Activated CD4-positive, alpha-beta T cell treated with anti-CD3 and anti-CD28 coated beads for 24 hours (primary cell): Measurements from ENCODE around the gene IL15RA.
"Not testable (repeated sequence)": the region's sequence is repeated elsewhere in the genome, so short reads cannot be mapped to it uniquely, and the experiment has no call there.

ENCODE experiments used
- DNase-seq, 2 donors: peaks; one replicate each; pipeline ENCODE4 v3.0.0-alpha.2; 2020; ENCODE audit warnings: low read depth in 2 of 2

IL15RA gene

DNA sequence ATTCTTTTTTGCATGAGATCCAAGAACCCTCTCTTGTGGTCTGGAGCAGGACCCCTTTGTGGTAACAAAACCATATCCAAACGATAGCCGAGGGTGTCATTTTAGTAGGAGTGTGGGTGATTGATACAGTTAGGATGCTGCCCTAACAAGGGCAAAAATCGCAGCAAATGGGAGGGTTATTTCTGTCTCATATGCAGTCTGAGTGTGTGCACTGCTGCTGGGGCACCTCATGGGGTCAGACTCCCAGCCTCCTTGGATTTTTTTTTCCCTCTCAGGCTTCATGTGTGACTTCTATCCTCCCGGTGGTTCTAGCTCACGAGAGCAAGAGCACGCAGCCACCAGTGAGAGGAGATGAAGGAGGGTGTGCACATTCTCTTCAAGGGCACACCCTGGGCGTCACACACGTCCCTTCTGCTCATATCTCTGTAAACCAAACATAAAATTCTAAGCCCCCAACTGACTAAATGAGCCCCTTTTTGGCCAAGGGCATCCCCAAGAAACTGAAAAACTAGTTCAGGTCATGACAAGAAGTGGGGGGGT is 28.6 kb upstream of the IL15RA start:
- no peak for DNase-seq

DNA sequence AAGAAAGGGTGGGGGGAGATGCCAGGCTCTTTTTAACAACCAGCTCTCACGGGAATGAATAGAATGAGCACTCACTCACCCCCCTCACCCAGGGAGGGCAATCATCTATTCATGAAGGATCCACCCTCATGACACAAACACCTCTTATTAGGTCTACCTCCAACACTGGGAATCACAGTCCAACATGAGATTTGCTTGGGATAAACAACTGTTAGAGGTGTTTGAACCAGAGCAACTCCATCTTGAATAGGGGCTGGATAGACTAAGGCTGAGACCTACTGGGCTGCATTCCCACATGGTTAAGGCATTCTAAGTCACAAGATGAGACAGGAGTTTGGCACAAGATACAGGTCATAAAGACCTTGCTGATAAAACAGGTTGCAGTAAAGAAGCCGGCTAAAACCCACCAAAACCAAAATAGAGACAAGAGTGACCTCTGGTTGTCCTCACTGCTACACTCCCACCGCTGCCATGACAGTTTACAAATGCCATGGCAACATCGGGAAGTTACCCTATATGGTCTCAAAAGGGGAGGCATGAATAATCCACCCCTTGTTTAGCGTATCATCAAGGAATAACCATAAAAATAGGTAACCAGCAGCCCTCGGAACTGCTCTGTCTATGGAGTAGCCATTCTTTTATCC is 27.9 kb upstream of the IL15RA start:
- not testable (repeated sequence) for DNase-seq

DNA sequence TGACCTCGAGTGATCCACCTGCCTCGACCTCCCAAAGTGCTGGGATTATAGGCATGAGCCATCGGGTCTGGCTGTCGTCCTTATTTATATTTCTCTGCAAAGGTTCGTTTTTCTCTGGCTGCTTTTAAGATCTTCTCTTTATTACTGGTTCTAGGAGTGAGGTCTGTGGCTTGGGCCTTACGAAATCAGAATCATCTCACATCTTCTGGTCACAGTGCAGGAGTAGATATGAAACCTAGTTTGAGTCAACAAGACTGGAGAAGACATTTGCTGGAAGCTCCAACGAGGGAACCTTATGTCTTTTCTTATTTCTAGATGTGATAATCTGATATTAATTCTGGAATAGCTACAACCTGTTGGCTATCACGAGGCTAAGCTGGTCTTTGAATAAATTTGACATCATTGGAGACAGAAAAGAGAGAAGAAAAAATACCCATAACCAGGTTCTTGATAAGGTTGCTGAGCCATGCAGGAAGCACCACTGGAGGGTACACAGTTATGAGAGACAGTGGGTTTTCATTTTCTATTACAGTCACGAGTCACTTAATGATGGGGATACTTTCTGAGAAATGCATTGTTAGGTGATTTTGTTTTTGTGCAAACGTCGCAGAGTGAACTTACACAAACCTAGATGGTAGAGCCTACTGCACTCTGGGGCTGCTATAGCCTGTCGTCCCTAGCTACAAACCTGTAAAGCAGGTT is 25.6 kb upstream of the IL15RA start:
- no peak for DNase-seq

- DNase-seq, result no peak
These were observed 22.3 kb upstream of the IL15RA start for GRCh38 chr10:5999440-6000165.

DNA sequence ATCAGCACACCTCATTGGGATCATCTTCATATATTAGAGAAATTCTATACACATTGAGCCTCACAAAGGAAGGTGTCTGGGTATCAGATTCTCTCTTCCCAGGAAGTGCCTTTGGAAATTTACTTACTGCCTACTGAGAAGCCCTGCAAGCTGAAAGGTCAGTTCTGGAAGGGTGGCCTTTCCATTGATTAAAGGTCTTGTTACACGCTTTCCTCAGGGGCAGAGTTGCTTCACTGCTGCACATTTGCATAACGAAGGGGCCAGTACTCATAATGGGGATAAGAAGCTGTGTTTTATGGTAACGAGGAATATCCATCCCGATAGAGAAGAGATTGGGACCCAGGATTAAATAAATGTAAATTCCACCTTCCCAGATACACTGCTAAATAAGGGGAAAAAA is 19.4 kb upstream of the IL15RA start:
- DNase-seq, result no peak

- DNase-seq, result no peak
These were observed 15.1 kb upstream of the IL15RA start for GRCh38 chr10:5992398-5992797.

DNA sequence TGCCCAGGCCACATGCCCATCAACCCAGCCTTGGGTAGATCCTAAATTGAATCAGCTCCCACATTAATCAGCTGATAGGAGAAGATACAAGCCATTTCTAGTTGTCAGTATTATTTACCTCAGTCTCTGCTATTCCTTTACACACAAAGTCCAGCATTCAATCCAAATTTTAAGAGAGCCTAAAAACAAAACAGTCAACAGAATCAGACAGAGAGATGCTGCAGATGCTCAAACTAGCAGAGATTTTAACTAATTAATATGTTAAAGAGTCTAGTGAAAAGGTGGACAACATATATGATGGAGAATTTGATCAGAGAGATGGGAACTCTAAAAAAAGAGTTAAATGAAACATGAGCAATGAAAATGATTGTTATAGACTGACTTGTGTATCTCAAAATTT is 14.4 kb upstream of the IL15RA start:
- no peak for DNase-seq

GRCh38 chr10:5989756-5990155 is 12.4 kb upstream of the IL15RA start:
- no peak for DNase-seq

- DNase-seq, result no peak
These were observed 11.1 kb upstream of the IL15RA start for GRCh38 chr10:5988336-5988920.

GRCh38 chr10:5987747-5988146 is 10.4 kb upstream of the IL15RA start:
- no peak for DNase-seq

GRCh38 chr10:5985029-5985428 is 7.7 kb upstream of the IL15RA start:
- no peak for DNase-seq

DNA sequence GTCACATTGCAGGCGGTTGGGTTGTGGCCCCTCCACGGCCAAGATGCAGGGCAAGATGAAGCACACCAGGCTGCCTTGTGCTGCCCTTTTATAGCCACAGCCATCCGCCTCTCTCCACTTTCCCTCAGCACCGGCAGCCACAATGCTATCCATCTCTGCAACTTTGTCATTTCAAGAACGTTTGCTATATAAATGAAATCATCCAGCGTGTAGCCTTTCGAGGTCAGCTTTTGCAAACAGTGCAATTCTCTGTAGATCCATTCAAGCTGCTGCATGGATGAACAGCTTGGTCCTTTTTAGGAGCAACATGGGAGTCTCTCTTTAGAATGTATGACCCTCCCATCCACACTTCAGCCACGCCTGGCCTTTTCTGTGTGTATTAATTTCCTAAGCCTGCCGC is 6.4 kb upstream of the IL15RA start:
- no peak for DNase-seq

DNA sequence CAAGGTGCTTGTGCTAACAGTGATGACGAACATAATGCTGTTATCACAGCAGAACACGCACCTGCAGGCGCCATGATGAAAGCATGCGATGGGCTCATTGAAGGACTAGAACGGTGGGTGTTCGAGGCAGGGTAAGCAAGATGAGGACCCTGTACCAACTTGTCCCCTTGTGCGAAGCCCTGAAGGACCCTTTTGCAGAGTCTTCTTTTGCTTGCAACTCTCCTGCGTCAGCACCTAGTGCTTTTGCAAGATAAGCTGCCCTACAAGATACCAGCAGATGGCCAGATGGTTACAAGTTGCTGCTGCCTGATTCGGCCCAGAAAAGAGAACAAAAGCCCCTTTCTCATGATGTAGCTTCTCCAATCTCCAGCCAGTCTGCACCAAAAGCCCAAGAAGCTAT is 4.2 kb upstream of the IL15RA start:
- DNase-seq, result no peak

DNA sequence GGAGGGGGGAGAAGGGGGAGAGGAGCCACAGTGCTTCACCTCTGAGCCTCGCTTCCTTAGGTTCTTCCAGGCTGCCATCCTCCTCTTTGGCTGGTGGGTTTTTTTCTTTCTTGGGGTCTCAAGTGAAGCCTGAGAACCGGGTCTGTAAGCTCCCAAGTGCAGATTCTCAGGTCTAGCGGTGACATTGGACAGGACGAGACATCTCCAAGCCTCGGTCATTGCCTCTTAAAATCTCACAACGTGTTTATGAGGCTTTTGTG is 817 bp upstream of the IL15RA start:
- no peak for DNase-seq

DNA sequence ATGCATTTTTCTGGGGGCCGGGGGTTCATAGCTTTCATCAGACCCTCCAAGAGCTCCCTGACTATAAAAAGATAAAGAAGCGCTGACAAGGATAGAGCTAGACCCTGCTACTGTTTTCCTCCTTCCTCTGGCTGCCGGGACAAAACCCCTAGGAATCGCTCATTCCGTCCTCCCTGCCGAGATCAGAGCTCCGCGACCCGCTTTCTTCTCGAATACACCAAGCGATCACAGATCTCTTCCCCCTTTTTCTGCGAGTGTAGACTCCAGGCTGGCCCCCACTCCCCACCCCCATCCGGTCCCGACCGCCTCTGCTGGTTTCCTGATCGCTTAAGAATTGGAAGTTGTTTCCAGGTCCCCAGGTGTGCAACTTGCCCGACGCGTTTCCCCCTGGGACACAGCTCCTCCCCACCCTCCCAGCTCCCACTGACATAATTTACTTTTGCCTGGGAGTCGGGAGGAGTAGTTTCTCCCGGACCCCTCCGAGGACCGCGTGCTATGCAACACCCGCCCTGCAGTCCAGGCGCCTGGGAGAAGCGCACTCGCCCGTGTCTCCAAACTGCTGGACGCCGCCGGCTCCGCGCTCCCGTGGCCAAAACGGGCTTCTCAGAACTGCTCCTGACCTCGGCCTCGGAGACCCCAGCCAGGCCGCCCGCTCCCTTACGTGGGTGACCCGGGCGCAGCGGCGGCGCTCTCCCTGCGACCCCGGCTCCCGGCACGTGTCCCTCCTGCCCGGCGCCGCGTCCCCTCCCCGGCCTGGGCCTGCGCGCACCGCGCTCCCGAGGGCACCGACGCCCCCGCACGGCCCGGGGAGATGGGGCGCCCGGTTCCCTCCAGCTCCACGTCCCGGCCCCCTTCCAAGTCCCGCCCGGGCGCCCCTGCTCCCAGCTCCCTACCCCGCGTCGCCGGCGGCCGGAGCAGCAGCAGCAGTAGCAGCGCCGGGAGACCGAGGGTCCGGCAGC is 552 bp downstream of the IL15RA start:
- peak; percentile 38 to 42 for DNase-seq

GRCh38 chr10:5975641-5976473 is 1.5 kb downstream of the IL15RA start:
- peak; percentile 38 to 40 for DNase-seq

GRCh38 chr10:5973069-5973468 is 4.3 kb downstream of the IL15RA start:
- DNase-seq, result no peak

- DNase-seq, result no peak
These were observed 5.5 kb downstream of the IL15RA start for GRCh38 chr10:5971886-5972285.

DNA sequence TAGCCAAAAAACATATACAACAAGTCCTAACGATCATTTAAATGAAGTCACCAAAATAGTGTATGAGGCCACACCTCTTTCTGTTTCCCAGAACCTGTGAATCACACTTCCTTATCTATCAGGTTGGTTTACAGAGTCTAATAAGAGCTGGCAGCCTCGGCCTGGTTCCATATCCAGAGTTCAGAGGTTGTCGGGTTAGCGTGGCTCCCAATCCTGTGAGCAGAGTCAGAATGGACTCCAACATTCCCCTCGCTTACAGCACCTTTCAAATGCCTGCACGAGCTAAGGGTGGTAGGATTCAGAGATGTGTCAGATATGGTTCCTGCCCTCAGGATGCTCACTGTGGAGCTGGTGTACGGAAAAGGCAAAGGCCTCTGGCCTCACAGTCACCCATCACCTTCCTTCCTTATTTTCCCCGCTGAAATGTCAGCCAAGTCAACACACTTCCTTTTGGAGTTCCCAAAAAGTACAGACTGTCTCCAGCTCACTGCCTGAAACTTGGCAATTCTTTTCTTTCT is 6.0 kb downstream of the IL15RA start:
- DNase-seq, result peak; percentile 3 to 10

DNA sequence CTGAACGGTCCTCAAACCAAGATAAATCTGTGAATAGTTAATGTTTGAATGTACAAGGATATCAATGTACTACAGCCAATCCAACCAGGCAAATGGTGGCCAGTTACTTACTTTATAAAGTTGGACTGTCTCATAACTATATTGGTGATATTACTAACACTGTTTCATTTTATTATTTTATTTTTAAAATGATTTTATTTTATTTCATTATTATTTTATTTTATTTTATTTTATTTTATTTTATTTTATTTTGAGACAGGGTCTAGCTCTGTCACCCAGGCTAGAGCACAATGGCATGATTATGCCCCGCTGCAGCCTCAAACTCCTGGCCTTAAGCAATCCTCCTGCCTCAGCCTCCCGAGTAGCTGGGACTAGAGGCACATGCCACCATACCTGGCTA is 6.8 kb downstream of the IL15RA start:
- DNase-seq, result no peak
